ENCODE measurements around the gene GABRB3.

GABRB3 gene

DNA sequence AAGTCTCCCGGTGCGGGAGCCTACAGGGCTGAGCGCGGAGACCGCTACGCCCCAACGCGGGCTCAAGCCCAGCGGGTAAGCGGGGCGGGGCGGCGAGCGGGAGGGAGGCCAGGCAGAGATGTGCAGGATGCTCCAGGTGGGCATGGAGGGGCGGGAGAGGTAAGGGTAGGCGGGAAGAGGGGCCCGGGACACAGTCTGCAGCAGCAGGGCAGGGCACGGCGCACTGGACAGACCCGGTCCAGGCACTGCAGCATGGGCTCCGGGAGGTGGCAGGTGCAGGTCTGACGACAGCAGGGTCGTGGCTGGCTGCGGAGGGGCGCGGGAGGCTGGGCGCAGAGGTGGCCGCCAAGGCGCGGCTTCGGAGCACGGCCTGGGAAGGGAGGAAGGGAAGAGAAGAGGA, 102.8 kb downstream of the GABRB3 start:
- Histone ChIP-seq H3K36me3 (ENCODE audit: insufficient read depth, low read length) (no peaks in the 10 kb centered on the region), H3K9me3 (replicated peaks; ENCODE audit: low read length) (peaks cover 10% of the 10 kb centered on the region), H3K4me2 (ENCODE audit: low read length) (no peak overlapping the region), H3K4me1 (ENCODE audit: control insufficient read depth, insufficient read depth, low read length) (no peaks in the 10 kb centered on the region), H3K27me3 (ENCODE audit: control insufficient read depth, insufficient read depth, low read length) (no peaks in the 10 kb centered on the region), H3K4me3 (ENCODE audit: low read length) (no peak overlapping the region), H3K9ac (ENCODE audit: low read depth, low read length) (no peak overlapping the region)

DNA sequence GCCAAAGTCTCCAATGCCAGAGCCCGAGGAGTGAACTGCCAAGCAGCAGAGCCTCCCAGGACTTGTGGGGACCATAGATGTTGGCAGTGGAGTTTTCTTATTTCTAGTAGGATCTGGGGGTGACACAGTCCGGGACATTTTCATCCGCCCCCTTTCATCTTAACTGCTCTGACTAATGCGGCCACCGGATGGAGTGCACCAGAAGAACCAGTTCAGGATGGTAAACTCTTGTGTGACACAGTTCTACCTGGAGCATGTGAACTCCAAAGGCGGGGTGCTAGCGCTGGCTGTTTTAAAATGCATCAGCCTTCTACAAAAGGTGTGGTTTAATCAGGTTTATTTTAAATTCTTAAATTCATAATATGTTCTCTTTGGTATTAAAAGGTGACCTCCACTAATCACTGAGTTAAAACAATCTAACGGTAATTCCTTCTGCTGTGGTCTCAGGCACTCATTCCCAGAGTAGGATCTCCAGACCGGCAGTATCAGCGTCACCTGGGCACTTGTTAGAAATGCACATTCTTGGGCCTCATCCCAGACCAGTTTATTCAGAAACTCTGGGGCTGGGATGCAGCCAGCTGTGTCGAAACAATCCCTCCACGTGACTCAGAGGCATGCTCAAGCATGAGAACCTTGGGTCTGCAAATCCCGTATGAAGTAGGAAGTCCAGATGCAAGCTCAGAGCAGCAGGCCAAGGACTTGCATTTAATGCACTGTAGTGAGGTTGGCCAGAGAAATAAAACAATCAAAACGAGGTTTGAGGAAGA, 105.5 kb downstream of the GABRB3 start:
- H3K4me2 ChIP-seq (ENCODE audit: low read length): no peak overlapping the region
- no peaks in the 10 kb centered on the region for H3K4me1 ChIP-seq (ENCODE audit: control insufficient read depth, insufficient read depth, low read length)
- H3K4me3 ChIP-seq (ENCODE audit: low read length): no peak overlapping the region
- no peaks in the 10 kb centered on the region for H3K27me3 ChIP-seq (ENCODE audit: control insufficient read depth, insufficient read depth, low read length)
- H3K36me3 ChIP-seq (ENCODE audit: insufficient read depth, low read length): no peaks in the 10 kb centered on the region
- no peak overlapping the region for H3K9ac ChIP-seq (ENCODE audit: low read depth, low read length)
- H3K9me3 ChIP-seq (replicated peaks; ENCODE audit: low read length): peaks cover 10% of the 10 kb centered on the region

DNA sequence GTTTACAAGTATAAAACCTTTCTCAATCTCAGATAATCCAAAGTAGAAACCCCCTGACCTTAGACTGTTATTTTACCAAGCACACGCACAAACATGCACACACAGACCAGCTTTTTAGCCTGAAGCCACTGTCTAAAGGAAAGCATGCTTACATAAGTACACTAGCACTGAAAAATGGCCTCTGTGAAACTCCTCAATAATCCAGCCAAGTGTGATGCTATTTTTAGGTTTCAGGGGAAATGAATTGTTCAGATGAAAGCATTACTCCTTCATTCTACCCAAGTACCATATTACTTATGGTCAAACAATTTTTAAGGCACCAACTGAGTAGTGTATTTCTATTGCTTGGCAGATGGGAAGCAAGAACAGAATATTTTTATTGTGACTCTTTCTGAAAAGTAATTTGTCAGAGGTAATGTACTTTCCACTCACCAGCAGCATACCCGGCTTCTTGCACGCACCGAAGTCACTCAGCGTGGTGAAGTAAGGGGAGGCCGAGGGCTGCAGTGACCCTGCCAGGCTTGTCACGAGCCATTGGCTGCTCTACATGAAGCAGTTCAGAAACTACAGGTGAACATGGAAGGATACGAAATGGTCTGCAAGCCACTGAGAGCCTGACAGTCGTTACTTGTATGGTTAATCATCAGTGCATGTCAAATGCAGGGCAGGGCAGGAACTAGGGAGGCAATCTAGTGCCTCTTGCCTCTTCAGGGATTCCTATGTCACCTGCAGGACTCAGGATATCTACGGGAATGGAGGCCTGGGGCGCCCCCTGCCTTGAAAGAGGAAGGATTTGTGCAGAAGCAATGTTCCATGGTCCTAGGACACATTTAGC, 106.7 kb downstream of the GABRB3 start:
- no peaks in the 10 kb centered on the region for H3K27me3 ChIP-seq (ENCODE audit: control insufficient read depth, insufficient read depth, low read length)
- H3K4me2 ChIP-seq (ENCODE audit: low read length): no peak overlapping the region
- H3K9me3 ChIP-seq (replicated peaks; ENCODE audit: low read length): peaks cover 11% of the 10 kb centered on the region
- no peaks in the 10 kb centered on the region for H3K36me3 ChIP-seq (ENCODE audit: insufficient read depth, low read length)
- no peak overlapping the region for H3K4me3 ChIP-seq (ENCODE audit: low read length)
- H3K4me1 ChIP-seq (ENCODE audit: control insufficient read depth, insufficient read depth, low read length): no peaks in the 10 kb centered on the region
- H3K9ac ChIP-seq (ENCODE audit: low read depth, low read length): no peak overlapping the region

DNA sequence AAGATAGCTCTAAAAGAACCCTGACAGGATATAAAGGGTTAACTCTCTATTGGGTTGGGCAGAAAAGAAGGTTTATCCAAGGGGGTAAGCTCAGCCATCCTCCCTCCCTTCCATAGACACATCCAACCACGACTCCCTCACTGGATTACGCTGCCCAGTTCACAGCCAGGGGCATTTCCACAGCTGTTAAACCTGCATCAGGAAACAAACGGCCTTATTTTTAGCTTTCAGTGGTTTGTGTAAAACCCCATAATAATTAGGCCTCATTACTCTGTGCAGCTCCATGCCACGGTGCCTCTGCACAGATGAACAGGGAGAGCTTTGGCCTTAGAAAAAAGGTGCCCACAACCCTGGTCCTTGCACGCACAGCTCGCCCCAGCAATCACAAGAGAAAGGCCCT, 110.6 kb downstream of the GABRB3 start:
- no peak overlapping the region for H3K4me3 ChIP-seq (ENCODE audit: low read length)
- H3K9ac ChIP-seq (ENCODE audit: low read depth, low read length): no peak overlapping the region
- H3K36me3 ChIP-seq (ENCODE audit: insufficient read depth, low read length): no peaks in the 10 kb centered on the region
- no peaks in the 10 kb centered on the region for H3K27me3 ChIP-seq (ENCODE audit: control insufficient read depth, insufficient read depth, low read length)
- peaks cover 9% of the 10 kb centered on the region for H3K9me3 ChIP-seq (replicated peaks; ENCODE audit: low read length)
- H3K4me1 ChIP-seq (ENCODE audit: control insufficient read depth, insufficient read depth, low read length): no peaks in the 10 kb centered on the region
- H3K4me2 ChIP-seq (ENCODE audit: low read length): no peak overlapping the region

DNA sequence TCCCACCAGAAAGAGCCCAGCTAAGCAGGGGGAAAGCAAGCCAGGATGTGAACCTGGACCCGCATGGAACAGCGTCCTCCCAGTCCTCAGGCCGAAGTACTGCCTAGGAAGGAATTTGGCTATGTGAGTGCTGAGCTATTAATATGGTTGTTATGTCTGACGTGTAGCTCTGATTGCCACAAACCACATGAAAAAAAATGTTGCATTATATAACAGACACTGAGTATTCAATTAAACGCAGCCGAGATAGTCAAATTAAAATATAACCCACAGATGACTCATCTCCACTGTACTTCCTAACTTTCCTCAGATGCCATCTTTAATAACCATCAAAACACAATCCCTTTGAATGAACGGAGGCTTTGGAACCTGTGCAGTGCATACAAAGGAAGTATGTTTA, 111.1 kb downstream of the GABRB3 start:
- H3K4me3 ChIP-seq (ENCODE audit: low read length): no peak overlapping the region
- H3K4me1 ChIP-seq (ENCODE audit: control insufficient read depth, insufficient read depth, low read length): no peaks in the 10 kb centered on the region
- H3K27me3 ChIP-seq (ENCODE audit: control insufficient read depth, insufficient read depth, low read length): no peaks in the 10 kb centered on the region
- H3K9ac ChIP-seq (ENCODE audit: low read depth, low read length): no peak overlapping the region
- H3K36me3 ChIP-seq (ENCODE audit: insufficient read depth, low read length): no peaks in the 10 kb centered on the region
- H3K4me2 ChIP-seq (ENCODE audit: low read length): no peak overlapping the region
- H3K9me3 ChIP-seq (replicated peaks; ENCODE audit: low read length): peaks cover 8% of the 10 kb centered on the region

DNA sequence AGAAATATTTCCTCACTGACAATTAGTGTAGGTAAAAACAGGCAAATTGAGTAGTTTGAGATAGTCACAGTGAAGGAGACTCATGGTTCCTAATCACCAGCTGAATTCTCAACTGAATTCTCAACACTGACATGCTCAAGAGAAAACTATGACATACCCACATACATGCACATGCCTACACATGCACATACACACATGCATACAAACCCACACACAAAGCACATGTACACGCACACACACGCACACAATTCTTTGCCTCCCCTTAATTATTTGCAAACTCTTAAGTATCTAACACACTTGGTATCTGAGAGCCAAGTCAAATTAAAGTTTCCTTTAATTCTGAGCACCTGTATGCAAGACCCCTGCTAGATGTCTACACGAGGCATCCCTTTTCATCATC, 111.8 kb downstream of the GABRB3 start:
- H3K4me2 ChIP-seq (ENCODE audit: low read length): no peak overlapping the region

DNA sequence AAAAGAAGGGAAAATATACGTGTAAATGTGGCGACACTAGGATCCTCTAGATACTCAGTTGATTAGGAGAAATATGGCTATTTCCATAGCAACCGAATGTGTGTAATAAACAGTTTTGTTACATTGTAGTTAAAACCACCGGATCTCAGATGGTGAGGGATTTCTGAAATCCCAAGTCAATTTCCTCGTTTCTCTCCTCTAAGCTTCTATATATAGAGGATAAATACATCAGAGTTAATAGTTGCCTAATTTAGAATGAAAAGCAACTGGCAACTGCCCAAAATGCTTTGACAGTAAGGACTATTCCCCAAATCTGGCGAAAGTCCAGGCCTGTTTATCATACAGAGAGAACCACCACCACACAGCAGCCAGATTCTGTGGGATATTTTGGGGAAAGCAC, 112.6 kb downstream of the GABRB3 start:
- Histone ChIP-seq H3K36me3 (ENCODE audit: insufficient read depth, low read length) (no peaks in the 10 kb centered on the region), H3K4me2 (ENCODE audit: low read length) (no peak overlapping the region), H3K9ac (ENCODE audit: low read depth, low read length) (no peak overlapping the region), H3K27me3 (ENCODE audit: control insufficient read depth, insufficient read depth, low read length) (no peaks in the 10 kb centered on the region), H3K4me1 (ENCODE audit: control insufficient read depth, insufficient read depth, low read length) (no peaks in the 10 kb centered on the region), H3K4me3 (ENCODE audit: low read length) (no peak overlapping the region), H3K9me3 (replicated peaks; ENCODE audit: low read length) (peaks cover 10% of the 10 kb centered on the region)

More for the DNA sequence above, 111.8 kb downstream of the GABRB3 start:
- H3K9me3 ChIP-seq (replicated peaks; ENCODE audit: low read length): peaks cover 9% of the 10 kb centered on the region
- H3K9ac ChIP-seq (ENCODE audit: low read depth, low read length): no peak overlapping the region
- H3K27me3 ChIP-seq (ENCODE audit: control insufficient read depth, insufficient read depth, low read length): no peaks in the 10 kb centered on the region
- H3K4me1 ChIP-seq (ENCODE audit: control insufficient read depth, insufficient read depth, low read length): no peaks in the 10 kb centered on the region
- H3K36me3 ChIP-seq (ENCODE audit: insufficient read depth, low read length): no peaks in the 10 kb centered on the region
- H3K4me3 ChIP-seq (ENCODE audit: low read length): no peak overlapping the region

DNA sequence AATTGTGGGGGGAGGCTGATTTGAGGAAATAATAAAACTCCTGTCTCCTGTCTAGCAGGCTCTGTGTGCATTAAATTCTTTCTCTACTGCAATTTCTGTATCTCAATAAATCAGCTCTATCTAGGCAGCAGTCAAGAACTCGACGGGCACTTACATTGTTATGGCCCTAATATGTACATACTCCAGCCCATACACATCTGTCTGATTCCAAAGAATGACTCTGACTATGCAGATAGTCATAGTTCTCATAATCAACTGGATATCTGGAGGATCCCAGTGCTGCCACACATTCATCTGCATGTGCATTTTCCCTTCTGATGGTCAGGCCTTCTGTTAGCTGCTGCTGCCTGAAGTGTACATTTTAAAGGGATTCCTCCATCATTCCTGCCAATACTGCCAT, 114.6 kb downstream of the GABRB3 start:
- Histone ChIP-seq H3K4me1 (ENCODE audit: control insufficient read depth, insufficient read depth, low read length) (no peaks in the 10 kb centered on the region), H3K4me3 (ENCODE audit: low read length) (no peak overlapping the region), H3K9ac (ENCODE audit: low read depth, low read length) (no peak overlapping the region), H3K27me3 (ENCODE audit: control insufficient read depth, insufficient read depth, low read length) (no peaks in the 10 kb centered on the region), H3K9me3 (replicated peaks; ENCODE audit: low read length) (peaks cover 13% of the 10 kb centered on the region), H3K4me2 (ENCODE audit: low read length) (no peak overlapping the region), H3K36me3 (ENCODE audit: insufficient read depth, low read length) (no peaks in the 10 kb centered on the region)

DNA sequence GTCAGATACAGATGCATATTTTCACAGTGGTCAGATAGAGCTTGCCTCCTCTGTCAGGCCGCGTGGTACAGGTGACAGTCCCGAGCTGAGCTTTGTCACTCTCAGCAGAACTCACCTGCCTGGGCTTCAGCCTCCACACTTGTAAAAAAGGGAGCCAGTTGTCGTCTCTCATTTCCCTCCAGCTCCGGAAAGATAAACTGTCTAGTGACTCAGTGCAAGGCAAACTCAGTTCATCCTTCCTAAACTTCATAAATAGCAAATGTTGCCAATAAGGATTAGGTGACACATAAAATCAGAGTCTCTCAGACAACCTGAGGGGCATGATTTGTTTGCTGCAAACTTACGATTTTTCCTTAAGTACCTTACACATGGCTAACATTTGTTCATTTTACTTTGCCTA, 116.8 kb downstream of the GABRB3 start:
- Histone ChIP-seq H3K4me2 (ENCODE audit: low read length) (no peak overlapping the region), H3K27me3 (ENCODE audit: control insufficient read depth, insufficient read depth, low read length) (no peaks in the 10 kb centered on the region), H3K9me3 (replicated peaks; ENCODE audit: low read length) (peaks cover 15% of the 10 kb centered on the region), H3K36me3 (ENCODE audit: insufficient read depth, low read length) (no peaks in the 10 kb centered on the region), H3K4me3 (ENCODE audit: low read length) (no peak overlapping the region), H3K9ac (ENCODE audit: low read depth, low read length) (no peak overlapping the region), H3K4me1 (ENCODE audit: control insufficient read depth, insufficient read depth, low read length) (no peaks in the 10 kb centered on the region)

DNA sequence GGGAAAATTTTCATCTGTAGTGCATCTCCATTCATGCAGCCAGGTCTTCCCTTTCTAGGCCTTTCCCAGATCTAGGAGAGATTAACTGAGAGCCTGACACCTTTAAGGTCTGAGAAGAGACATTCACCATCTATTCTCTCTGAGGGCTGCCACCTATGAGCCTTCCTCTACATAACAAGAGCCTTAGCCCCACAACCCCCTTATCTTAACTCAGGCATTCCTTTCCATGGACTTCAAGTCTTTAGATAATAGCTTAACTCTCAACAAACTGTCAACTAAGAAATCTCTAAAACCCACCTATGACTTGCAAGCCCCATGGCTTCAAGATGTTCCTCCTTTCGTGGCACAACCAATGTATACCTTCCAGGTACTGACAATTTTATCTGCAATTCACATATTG, 121.0 kb downstream of the GABRB3 start:
- no peak overlapping the region for H3K4me3 ChIP-seq (ENCODE audit: low read length)
- no peak overlapping the region for H3K4me2 ChIP-seq (ENCODE audit: low read length)
- no peaks in the 10 kb centered on the region for H3K4me1 ChIP-seq (ENCODE audit: control insufficient read depth, insufficient read depth, low read length)
- H3K9ac ChIP-seq (ENCODE audit: low read depth, low read length): no peak overlapping the region
- no peaks in the 10 kb centered on the region for H3K27me3 ChIP-seq (ENCODE audit: control insufficient read depth, insufficient read depth, low read length)
- H3K36me3 ChIP-seq (ENCODE audit: insufficient read depth, low read length): no peaks in the 10 kb centered on the region
- peaks cover 24% of the 10 kb centered on the region for H3K9me3 ChIP-seq (replicated peaks; ENCODE audit: low read length)

DNA sequence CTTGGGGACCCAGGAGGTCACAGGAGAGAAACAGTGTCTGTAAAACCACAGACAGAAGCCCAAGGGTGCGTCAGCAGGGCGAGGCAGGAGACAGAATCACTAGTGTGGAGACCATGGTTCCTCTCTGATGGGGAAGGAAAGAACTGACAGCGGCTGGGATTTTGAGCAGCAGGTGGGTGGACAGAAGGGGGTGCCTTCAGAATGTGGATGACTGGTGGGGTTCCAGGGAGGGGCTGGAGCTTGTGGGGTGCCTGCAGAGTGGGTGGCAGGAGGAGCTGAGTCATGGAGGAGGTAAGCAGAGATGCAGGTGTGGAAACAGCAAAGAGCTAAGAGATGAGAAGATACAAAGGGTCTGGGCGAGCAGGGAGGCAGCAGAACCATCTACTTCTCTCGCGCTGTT, 124.2 kb downstream of the GABRB3 start:
- Histone ChIP-seq H3K4me3 (ENCODE audit: low read length) (no peak overlapping the region), H3K4me2 (ENCODE audit: low read length) (no peak overlapping the region), H3K9ac (ENCODE audit: low read depth, low read length) (no peak overlapping the region), H3K36me3 (ENCODE audit: insufficient read depth, low read length) (no peaks in the 10 kb centered on the region), H3K27me3 (ENCODE audit: control insufficient read depth, insufficient read depth, low read length) (no peaks in the 10 kb centered on the region), H3K4me1 (ENCODE audit: control insufficient read depth, insufficient read depth, low read length) (no peaks in the 10 kb centered on the region), H3K9me3 (replicated peaks; ENCODE audit: low read length) (peaks cover 29% of the 10 kb centered on the region)

DNA sequence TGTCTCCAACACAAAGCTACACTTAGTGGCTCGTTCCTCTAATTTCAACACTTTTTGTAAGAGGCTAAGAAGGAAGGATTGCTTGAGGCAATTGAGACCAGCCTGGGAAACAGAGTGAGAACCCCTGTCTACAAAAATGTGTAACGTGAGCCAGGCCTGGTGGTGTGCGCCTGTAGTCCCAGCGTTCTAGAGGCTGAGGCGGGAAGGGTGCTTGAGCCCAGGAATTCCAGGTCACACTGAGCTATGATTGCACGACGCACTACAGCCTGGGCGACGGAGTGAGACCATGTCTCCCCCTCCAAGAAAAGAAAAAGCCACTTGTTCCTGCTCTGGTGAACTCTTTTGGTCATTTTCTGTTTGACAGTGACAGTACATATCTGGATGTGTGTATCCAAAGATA, 127.9 kb downstream of the GABRB3 start:
- Histone ChIP-seq H3K9me3 (replicated peaks; ENCODE audit: low read length) (peaks cover 27% of the 10 kb centered on the region), H3K27me3 (ENCODE audit: control insufficient read depth, insufficient read depth, low read length) (no peaks in the 10 kb centered on the region), H3K36me3 (ENCODE audit: insufficient read depth, low read length) (no peaks in the 10 kb centered on the region), H3K4me3 (ENCODE audit: low read length) (no peak overlapping the region), H3K9ac (ENCODE audit: low read depth, low read length) (no peak overlapping the region), H3K4me2 (ENCODE audit: low read length) (no peak overlapping the region), H3K4me1 (ENCODE audit: control insufficient read depth, insufficient read depth, low read length) (no peaks in the 10 kb centered on the region)

Data from skeletal muscle satellite cell (primary cell).